ENCODE results near the gene OR6N2.

DNA sequence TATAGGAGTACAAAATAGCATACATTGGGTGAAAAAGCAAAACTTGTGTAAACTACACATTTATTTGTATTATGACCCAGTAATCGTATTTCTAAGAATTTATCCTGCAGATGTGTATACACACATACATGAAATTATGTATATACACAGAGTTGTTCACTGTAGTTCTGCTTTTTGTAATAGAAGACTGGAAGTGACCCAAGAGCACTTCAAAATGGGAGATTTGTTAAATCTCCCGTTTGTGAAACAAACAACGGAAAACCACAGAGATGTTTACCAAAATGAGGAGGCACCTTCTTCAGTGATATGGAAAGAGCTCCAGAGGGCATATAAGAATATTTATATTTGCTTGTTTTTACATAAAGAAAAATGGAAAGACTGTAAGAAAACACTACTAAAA, 32.2 kb upstream of the OR6N2 start:
- TF ChIP-seq, protein P1, sequence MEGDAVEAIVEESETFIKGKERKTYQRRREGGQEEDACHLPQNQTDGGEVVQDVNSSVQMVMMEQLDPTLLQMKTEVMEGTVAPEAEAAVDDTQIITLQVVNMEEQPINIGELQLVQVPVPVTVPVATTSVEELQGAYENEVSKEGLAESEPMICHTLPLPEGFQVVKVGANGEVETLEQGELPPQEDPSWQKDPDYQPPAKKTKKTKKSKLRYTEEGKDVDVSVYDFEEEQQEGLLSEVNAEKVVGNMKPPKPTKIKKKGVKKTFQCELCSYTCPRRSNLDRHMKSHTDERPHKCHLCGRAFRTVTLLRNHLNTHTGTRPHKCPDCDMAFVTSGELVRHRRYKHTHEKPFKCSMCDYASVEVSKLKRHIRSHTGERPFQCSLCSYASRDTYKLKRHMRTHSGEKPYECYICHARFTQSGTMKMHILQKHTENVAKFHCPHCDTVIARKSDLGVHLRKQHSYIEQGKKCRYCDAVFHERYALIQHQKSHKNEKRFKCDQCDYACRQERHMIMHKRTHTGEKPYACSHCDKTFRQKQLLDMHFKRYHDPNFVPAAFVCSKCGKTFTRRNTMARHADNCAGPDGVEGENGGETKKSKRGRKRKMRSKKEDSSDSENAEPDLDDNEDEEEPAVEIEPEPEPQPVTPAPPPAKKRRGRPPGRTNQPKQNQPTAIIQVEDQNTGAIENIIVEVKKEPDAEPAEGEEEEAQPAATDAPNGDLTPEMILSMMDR (CRISPR knock-in tag; IDR thresholded peaks at IDR 0.05) = no peak
- TF ChIP-seq ZNF350 (CRISPR knock-in tag; IDR thresholded peaks at IDR 0.05; ENCODE audit: borderline replicate concordance, low read depth) = no peak
- TF ChIP-seq ZNF607 (CRISPR knock-in tag; IDR thresholded peaks at IDR 0.05; ENCODE audit: borderline replicate concordance) = no peak

Data from HepG2 (cell line).